Dermis blood vessel endothelial cell (primary cell): ENCODE measurements around the gene PODN. TPM values are rescaled to one million over a fixed set of nuclear protein-coding genes. Genes with fewer than 3 reads are reported as not detected.
A peak's percentile ranks its signal among the peaks of the same experiment; 100 is the strongest.

Source experiments
- DNase-seq: peaks from one replicate; pipeline ENCODE4 v3.0.0; 2010
- total RNA-seq: library from RNA; depleted of rRNA; stranded (reverse); fragments of >200 nt; gene quantifications from 2 replicates; pipeline ENCODE4 v1.2.3, GENCODE V29; 2014

The PODN gene
- total RNA-seq, 1 donor from 2014 or later, result not detected

DNA sequence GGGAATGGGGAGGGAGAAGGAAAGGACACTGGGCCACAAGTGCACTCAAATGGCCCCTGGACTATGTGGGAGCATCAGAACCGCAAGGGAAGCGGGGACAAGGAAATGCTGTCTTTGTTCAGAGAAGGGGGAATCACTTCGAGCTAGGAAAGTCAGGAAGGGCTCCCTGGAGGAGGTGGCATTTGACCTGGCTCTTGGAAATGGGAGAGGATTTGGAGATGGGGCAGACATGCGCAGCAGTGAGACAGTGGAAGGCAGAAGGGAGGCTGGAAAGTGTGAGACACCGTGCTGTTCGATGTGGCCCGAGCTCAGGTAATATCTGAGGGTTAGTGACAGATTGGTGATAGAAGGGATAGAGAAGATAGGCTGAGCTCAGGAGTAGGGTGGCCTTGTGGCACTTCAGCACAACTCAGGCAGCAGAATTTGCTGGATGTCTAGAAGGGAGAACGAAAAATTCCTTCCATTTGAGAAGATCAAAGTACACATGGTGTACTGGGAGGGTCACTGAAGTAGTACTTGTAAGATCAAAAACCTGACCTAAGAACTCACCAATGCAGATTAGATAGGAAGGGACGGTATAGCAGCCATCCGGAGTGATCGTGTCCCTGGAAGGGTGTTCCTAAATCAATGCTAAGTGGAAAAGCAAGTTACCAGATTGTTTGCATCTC, 55.1 kb downstream of the PODN start:
- no peak for DNase-seq

DNA sequence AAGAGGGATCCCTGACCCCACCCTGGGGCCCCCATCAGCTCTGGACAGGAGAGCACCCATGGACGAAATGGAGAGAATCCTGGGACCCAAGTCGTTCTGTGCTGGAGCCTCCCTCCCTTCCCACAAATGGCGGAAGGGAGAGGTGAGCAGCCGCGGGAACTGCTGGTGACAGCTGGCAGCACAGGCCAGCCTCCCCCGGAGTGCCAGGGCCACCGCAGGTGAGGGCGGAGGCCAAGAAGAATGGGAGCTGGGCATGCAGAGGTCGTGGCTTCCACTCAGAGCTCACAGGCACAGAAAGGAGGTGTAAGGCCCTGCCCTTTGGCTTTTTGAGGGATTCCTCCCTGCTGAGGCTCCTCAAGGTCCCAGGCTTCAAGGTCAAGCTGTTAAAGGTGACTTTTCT, 55.8 kb downstream of the PODN start:
- no peak for DNase-seq

DNA sequence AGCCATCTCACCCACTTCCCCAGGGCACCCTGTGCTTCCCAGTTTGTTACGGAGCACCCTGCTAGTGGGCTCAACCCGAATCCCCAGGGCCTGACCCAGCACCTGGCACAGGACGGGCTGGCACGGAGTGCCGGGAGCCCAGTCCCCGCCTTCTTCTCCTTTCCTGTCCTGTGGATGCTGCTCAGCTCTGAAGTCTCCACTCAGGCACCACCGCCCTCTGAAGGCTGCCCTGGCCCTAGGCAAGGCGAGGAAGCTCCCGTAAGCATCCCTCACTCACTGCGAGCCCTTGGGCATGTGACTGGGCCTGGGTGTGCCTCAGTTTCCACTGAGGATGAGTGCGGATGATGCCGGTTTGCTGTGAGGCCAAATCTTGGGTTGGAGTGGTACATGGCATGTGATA, 58.6 kb downstream of the PODN start:
- no peak for DNase-seq

DNA sequence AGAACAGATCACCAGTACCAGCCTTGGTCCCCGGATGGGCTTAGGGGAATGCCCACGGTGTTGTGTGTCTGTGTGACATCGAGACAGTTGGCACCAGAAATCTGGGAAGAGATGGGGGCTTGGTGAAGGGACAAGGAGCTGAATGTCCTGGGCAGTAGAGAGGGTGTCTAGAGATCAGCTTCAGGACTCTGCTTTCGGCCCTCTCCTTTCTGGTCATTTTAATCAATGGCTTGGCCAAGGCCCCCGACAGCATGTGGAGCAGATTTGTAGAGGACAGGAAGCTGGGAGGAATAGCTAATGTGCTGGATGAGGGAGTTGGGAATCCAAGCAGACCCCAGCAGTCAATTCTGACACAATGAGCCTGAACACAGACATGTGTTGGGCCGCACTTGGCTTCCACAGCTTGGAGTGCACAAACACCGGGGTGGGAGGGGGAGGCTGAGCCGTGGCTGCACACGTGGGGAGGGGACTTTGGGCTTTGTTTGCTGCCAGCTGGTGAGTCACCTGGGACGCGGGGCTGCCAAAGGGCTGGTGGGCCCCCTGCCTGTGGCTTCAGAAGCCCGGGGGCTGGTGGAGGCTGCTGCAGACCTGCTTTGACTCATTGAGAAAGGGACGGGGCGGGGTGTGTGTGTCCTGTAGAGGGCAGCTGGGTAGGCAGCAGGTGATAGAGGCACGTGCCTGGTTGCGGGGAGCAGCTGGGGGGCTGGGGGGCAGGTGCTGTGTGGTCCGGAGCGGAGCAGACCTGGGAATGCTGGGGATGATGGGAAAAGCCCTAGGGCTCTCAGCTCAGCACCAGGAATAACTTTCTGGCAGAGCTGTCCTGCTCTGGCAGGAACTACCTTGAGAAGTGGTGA, 59.5 kb downstream of the PODN start:
- no peak for DNase-seq

DNA sequence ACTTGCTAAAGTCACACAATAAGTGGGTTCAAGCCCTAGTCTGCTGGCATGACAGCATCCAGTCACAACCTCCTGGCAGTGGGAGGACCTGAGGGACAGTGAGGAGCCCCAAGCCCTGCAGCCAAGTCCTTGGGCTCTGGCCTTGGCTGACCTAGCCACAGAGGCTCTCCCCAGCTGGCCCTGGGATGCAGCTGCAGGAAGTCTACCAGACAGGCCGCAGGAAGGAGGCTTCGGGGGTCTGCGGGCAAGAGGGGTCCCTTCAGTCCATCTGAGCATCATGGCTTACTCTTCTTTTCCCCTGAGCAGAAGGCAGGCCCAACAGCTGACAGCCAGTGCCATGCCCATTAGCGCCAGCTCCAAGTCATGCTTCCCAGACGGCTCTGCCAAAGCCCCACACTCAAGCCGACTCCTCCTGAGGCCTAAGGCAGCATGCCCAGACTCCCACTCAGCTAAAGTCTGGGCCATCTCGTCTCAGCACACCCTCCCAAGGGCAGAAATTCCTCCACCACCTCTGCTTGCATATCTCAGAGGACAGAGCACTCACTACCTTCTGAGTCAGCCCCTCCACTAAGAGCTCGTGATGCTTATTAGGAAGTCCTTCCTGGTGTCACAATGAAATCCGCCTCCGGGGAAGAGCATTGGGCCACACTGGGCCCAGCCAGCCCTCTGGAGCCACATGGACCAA, 60.3 kb downstream of the PODN start:
- DNase-seq, result no peak

DNA sequence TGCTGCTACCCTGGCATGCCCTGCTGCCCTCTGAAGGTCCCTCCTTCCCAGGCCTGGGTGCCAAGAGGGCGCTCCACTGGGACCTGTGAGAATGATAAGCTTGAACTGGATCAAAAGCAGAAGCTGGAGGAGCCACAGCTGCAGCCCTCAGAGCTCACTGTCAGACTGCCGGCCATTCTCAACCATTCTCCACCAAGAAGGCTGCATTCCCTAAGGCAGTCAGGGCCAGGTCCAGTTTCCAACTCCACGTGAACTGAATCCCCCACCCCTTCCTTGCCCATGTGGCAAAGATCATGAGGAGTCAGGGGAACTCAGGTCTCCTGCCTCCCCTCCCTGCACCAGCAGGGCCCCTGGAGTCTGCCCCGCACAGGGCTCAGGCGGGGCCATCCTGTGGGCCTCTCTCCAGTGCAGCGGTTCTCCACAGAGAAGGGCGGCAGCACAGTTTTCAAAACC, 61.0 kb downstream of the PODN start:
- DNase-seq, result no peak

DNA sequence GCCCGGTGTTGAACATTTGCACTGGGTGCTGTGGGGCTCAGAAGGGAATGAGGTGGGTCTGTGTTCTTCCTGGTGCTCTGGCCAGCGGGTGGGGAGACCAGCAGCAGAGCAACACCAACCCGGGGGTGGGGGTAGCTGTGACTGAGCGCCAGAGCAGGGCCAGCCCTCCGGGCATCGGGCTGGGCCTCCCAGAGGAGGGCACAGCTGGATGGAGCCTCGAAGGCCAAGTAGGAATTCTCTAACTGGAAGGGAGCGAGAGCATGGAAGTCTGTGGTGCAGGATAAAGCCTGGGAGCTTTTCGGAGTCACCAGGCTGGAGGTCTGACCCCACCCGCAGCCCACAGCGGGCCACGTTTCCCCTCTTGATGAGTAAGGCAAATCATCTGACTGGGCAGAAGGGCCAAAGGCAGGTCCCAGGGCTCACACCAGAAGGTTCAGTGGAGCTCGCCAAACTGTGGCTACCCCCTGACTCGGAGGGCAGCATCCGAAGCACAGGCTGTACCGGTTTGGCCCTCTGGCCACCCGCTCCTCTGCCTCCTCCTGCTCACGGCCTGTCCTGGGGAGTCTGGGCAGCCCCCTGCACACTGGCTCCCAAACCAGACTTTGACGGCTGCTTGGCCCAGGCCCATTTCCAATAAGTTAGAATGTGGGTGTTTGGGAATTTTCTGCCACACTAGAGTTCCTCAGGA, 61.6 kb downstream of the PODN start:
- peak; percentile 20 for DNase-seq

DNA sequence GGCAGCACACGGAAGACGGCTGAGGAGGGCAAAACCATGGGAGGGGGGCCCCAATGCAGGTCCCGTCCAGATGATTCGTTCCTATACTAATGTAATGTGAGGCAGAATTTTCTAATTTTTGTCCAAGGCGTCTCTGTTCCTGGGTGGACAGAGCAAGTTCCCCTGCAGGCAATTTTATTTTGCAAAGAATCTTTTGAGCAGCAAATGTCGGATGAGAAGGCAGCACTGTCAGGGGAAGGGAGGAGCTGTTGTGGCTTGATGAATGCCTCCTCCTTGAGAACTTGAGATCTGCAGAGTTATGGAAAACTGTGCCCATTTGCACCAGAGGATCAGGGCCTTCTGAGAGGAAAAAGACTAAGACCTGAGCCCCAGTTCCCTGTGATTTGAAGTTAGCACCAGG, 63.1 kb downstream of the PODN start:
- no peak for DNase-seq

DNA sequence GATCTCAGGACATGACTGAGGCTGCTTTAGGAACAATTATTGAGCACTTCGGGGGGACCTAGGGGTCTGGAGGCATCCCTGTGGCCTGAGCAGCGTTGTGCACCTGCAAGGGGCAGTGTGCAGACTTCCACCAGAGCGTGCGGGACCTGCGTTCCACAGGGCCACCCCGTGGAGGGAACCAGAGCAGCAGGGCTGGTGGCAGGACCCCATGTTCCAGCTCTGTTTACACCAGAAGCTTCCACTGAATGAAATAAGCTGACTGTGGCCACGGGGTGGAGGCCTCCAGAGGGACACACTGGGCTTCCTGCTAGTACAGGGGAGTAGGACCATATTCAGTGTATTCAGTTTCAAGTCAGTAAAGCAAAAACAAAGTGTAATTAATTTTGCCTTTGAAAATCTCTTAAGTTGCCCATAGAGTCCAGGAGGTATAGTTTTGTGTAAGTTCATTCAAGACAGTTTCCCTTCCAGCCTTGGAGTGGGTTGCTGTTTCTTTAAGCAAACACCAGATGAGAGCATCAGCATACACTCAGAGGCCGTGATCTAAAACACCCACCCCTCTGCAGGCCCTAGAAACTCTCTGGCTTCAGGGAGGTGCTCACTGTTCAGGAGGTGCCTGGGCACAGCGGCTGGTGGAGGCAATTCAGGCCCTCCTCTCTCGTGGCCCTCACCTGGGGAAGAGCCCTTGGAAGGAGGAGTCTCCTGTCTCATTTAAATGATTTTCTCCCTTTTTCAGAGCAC, 63.8 kb downstream of the PODN start:
- no peak for DNase-seq

DNA sequence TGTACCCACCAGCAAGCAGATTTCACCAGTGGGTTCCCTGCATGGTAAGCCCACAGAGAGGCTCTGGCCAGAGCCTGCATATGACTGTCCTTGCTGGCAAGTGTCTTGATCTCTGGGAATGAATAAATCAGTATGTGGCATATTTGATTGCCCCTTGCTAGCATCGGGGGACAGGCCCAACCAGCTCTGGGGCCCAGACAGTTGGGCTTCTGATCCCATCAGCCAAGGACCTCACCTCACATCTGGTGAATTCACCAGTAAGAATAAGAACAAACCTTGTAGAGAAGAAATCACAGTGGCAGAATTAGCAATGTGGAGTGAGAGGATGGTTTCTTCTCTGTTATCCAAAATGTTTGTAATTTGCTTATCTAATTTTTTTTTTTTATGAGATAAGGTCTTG, 64.5 kb downstream of the PODN start:
- DNase-seq, result no peak

DNA sequence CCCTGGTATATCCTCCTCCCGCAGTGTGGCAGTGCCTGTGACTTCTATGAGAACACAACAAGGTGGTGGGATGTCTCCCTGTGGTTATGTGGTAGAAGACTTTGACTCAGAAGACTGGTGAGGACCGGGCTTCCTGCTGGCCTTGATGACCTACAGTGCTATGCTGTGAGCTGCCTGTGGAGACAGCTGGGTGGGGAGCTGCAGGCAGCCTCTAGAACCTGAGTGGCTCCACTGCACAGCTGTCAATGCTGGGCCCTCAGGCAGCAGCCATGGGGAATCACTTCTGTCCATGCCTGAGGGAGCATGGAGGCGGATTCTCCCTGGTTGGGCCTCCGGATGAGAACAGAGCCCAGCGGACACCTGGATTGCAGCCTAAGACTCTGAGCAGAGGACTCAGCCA, 65.5 kb downstream of the PODN start:
- no peak for DNase-seq

DNA sequence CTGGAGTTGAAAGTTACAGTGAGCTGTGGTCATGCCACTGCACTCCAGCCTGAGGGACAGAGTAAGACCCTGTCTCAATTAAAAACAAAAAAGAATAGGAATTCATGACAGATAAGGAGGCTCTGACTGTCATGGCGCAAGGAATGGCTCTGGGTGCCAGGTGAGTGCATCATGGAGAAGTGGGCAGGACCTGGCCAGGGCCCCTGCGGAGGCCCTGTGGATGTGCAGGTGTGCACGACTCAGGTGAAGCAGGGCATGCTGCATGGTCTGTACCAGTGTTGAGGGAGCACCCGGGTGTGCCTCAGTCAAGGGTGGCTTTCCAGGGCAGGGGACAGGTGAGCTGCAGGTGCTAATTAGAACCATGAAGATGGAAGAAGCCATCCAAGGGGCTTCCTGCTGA, 66.4 kb downstream of the PODN start:
- no peak for DNase-seq

DNA sequence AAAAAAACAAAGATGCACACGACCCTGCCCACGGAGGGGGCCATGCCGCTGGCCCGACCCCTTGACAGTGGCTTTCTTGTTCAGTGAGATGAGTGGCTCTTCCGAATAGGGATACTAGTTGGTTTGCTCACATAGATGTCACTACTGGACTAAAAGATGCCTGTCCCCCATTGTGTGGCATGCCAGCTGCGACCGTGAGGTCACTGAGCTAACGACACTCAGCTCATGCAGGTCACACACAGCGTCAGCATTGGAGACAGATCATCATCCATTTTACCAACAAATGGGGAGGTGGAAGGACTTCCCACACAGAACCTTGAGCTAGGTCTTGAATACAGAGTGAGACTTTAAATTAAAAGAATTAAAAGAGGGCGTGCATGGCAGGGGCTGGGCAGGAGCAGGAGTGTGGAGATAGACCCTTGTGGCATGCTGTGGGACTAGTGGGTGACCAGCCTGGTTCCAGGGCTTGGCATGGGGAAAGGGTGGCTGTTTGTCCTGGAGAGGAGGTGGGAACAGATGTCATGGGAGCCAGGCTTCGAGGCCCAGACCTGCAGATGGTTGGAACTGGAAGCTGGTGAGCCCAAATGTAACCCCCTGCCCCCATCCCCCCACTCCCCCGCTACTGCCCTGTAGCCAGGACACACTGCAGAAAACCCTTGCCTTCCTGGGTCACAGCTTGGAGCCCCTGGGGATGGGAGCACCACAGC, 68.0 kb downstream of the PODN start:
- DNase-seq, result no peak

DNA sequence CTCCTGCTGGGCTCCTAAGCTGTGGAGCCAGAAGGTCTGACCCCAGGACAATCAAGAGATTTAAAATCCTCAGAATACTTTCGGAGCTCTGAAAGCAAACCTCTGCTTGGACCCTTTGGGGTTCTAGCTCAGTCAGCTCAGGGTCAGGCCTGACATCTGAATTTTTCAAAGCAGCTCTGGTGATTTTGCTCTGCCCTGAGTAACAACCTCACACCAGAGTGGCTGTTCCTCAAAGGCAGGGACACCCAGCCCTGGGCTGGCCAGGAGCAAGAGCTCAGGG, 68.5 kb downstream of the PODN start:
- DNase-seq, result no peak

DNA sequence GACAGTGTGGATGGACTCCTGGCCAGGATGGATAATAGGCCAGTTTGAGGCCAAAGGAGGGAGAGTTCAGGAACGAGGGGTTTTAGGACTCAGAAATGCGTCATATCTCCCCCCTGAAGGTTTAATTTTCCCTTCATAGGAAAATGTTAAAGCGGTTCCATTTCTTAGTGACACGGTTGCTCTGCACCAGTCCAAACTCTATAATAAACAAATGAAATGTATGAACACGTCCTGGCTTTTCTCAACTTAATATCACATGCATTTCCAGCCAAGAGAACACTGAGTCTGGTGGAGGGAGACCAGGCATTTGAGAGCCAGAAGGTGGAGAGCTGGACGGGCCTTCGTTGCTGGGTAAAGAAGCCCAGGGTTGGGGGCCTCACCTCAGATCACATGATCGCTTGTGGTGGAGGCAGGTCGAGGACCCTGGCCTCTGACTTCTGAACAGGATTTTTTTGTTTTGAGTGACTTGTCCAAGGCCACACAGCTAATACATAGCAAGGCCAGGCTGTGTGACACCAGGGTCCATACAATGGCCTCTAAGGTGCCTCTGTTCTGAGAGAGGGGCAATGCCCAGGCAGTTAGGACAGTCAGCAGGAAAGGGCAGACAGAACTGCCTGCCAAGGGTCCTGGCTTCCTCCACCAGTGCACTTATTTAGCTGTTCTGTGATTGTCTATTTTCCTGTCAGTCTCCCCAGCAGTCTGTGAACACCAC, 69.0 kb downstream of the PODN start:
- DNase-seq, result no peak

DNA sequence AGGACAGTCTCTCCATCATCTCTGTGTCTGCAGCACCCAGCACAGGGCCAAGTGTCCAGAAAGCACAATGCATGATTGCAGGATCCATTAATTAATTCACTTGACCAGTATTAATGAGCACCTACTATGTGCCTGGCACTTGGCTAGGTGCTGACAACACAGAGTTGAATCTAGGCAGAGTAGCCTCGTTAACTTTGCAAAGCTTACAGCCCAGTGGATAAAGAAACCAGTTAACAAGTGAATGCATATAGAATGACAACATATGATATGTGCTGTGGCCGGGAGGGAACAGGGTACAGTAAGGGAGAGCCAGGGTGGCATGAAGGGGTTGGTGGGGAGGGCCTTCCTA, 69.6 kb downstream of the PODN start:
- DNase-seq, result no peak

DNA sequence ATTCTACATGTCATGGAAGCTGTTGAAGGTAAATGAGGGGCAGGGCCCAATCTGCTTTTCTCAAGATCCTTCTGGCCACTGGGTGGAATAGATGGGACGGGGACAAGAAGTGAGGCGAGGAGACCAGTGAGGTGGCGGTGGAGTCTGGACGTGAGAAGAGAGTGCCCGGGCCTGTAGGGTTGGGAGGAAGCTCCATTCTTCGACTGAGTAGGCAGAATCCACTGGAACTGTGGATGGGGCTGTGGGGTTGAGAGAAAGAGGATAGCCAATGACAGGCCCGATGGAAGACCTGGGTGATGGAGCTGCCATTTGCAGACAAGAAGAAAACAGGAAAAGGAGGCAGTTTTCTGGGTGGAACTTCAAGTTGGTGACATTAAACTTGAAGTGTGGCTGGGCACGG, 70.2 kb downstream of the PODN start:
- DNase-seq, result no peak

DNA sequence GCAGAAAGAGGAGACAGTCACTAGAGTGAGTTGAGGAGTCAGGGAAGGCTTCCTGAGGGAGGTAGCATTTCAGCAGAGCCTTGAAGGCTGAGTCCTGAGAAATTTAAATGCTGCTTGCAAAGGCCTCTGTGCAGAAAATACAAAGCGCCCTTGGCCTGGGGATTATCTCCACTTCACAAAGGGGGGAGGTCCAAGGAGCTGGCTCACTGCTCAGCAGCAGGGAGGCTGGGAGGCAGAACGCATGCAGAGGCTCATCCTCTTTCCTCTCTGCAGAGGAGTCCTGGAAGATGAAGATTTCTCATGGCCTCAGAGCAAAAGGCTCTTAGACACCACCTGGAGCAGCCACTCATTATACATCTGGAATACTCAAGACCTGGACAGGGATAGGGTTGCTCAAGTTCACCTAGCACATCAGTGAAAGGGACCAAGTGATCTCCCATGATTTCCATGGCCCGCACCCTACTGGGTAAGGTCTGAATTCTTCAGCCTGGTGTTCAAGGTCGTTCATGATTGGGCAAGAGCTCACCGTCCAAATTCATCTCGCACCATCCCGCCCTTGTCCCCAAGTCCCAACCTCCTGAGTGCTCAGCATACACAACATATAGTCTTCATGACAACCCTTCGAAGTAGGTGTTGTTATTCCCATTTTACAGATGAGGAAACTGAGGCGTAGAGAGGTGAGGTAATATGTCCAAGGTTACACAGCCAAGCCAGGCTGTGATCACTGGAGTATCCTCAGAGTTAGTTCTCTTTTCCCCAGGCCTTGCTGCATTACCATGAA, 71.4 kb downstream of the PODN start:
- no peak for DNase-seq

DNA sequence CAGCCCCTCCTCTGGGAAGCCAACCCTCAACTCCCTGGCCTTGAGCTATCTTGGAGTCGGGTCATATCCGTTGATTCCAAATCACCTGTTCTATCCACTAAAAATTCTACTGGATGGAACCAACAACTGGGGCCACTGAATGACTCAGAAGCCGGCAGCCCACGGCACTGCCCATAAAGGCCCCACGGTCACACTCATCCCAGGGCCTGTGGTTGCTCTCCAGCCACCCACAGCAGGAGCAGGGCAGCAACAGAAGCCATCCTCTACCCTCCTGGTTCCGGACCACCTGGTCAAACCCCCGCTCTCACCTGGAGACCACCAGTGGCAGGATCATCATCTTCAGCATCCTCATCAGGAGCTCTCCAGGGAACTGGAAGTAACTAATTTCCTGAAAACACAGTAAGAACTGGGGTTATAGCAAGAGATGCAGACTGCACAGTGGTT, 72.1 kb downstream of the PODN start:
- DNase-seq, result no peak
